Measurements from ENCODE around the gene CFTR.

DNA sequence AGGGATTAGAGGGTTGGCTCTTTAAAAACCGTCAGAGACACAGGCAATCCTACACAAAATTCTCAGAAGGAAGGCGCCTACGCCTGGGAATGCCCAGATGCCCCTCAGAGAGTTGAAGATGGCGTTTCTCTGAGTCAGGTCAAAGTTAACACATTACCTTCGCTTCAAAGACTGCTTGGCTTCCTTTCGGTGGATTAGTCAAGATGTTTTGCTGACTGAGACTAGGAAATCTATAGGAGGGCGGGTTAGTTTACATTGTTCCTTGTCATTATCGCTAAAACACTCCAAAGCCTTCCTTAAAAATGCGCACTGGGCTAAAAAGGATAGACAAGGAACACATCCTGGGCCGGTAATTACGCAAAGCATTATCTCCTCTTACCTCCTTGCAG is 995 bp upstream of the CFTR start:
- TF ChIP-seq, protein P1, sequence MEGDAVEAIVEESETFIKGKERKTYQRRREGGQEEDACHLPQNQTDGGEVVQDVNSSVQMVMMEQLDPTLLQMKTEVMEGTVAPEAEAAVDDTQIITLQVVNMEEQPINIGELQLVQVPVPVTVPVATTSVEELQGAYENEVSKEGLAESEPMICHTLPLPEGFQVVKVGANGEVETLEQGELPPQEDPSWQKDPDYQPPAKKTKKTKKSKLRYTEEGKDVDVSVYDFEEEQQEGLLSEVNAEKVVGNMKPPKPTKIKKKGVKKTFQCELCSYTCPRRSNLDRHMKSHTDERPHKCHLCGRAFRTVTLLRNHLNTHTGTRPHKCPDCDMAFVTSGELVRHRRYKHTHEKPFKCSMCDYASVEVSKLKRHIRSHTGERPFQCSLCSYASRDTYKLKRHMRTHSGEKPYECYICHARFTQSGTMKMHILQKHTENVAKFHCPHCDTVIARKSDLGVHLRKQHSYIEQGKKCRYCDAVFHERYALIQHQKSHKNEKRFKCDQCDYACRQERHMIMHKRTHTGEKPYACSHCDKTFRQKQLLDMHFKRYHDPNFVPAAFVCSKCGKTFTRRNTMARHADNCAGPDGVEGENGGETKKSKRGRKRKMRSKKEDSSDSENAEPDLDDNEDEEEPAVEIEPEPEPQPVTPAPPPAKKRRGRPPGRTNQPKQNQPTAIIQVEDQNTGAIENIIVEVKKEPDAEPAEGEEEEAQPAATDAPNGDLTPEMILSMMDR (conservative IDR thresholded peaks at IDR 0.05; ENCODE audit: low read depth, low read length), result no peak
- TF ChIP-seq POLR2A (IDR thresholded peaks at IDR 0.05; ENCODE audit: low read depth, low read length) (no peak), SMC3 (IDR thresholded peaks at IDR 0.05; ENCODE audit: low read depth, low read length) (no peak), RFX5 (IDR thresholded peaks at IDR 0.05; ENCODE audit: low read depth, low read length) (no peak)
